DMS114 treated with DMSO at 0.1 percent for 48 hours (cell line): ENCODE data around the gene HTR3B.

ENCODE experiments used
- DNase-seq: peaks from one replicate; lab custom pipeline; 2025; ENCODE audit not compliant: unreplicated experiment; lab: John Stamatoyannopoulos, UW

The HTR3B gene

GRCh38 chr11:113989916-113990315 is 85.3 kb downstream of the HTR3B start:
- DNase-seq = no peak

- no peak for DNase-seq
Measured at GRCh38 chr11:113991170-113991569, 86.6 kb downstream of the HTR3B start.

DNA sequence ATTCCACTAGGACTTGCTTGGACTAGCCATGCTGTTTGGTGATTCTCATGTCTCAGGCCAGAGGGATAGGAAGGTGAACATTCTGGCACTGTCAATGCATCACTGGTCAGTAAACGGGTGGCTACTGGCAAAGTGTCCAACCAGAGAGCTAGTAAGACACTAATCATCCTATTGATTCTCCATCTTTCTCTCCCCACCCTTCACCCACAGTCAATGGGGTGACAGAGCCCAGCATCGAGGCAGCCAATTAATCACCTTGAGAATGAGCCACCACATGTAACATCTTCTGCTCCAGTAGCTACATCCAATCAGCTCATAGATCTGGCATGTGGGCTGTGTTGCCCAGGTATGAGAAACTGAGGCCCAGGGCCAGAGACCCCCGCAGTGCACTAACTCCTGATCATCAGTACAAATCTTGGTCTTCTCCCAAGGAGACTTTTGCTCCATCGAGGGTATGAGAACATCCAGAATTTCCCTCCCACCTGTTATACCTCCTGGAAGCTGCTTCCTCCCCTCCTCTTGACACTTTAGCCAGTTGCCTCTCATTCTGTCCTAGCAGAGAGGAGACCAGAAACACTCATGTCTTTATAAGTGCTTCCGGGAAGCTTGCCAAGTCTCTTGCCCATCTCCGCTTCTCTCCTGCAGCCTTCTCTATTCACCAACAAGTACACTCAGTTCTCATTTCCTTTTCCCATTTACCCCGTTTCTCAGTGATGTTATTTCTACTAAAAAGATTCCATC is 87.3 kb downstream of the HTR3B start:
- DNase-seq = no peak

DNA sequence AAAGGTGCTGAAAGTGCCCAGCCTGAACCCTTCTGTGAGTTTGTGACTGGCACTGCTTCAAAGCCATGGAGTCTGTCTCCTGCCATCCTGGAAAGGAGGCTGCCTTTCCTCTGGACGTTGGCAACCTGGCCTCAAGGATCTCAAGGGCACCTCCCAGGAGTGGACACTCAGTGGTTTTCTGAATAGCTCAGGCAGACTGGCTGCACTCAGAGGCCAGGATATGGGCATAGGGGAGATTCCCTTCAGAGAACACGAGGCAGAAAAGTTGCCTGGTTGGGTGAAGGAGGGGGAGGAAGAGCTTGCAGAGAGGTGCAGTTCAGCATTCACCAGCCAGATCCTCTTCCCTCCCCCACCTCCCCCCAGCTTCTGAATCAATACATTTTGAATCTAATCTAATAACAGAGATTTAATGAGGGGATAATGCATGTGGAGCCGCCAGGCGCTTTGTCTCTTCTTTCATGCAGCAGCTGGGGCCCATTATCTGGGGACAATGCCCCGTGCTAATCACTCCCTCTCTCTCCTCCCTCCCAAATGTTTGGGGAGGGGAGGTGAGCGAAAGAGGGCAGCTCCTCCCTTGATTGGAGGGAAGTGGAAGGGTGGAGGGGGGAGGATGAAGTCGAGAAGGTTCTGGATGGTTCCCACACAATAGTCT is 88.0 kb downstream of the HTR3B start:
- no peak for DNase-seq

GRCh38 chr11:113994077-113994954 is 89.7 kb downstream of the HTR3B start:
- DNase-seq = no peak
